NB4 (cell line): Measurements from ENCODE around the gene COTL1.

Experiments used
- MAX ChIP-seq: IDR thresholded peaks from 2 replicates; pipeline ENCODE4 v1.6.1; 2011; ENCODE audit warnings: low read depth, low read length
- POLR2A ChIP-seq: IDR thresholded peaks from 2 replicates; pipeline ENCODE4 v1.6.1; 2011; ENCODE audit warnings: mild to moderate bottlenecking; ENCODE audit not compliant: insufficient read length; ENCODE audit errors: extremely low read depth
- TF ChIP-seq, protein P1 (sequence below): IDR thresholded peaks from one replicate; pipeline ENCODE4 v1.5.1; 2012; ENCODE audit warnings: low read depth, low read length

DNA sequence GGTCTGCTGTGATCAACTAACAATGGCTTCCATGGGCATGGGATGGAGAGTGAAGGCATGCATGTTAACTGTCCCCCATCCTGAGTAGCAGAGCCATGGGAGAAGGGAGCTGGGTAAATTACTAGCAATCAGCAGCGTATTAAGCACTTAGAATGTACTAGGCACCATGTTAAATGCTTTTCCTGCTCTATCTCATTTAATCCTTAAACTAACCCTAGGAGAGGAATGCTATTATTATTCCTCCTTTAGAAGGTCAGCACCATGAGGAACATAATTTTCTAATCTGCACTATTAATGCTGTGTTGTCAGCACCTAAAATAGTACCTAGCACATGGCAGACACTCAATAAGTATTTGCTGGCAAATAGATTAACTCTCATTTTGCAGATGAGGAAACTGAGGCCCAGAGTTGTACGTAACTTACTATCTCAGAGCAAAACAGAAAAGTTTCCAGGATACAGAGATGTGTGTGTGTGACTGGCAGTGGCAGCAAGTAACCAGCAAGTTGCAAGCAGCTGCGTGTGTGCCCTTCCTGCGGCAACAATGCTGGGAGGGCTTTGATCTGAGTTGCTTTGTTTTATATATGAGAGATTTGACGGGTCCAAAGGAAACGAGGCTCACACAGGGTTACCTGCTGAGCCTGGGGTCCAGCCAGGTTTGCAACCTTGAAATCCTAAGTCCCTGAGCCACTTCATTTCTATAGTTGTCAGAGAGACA is 23.9 kb upstream of the COTL1 start:
- TF ChIP-seq, protein P1, sequence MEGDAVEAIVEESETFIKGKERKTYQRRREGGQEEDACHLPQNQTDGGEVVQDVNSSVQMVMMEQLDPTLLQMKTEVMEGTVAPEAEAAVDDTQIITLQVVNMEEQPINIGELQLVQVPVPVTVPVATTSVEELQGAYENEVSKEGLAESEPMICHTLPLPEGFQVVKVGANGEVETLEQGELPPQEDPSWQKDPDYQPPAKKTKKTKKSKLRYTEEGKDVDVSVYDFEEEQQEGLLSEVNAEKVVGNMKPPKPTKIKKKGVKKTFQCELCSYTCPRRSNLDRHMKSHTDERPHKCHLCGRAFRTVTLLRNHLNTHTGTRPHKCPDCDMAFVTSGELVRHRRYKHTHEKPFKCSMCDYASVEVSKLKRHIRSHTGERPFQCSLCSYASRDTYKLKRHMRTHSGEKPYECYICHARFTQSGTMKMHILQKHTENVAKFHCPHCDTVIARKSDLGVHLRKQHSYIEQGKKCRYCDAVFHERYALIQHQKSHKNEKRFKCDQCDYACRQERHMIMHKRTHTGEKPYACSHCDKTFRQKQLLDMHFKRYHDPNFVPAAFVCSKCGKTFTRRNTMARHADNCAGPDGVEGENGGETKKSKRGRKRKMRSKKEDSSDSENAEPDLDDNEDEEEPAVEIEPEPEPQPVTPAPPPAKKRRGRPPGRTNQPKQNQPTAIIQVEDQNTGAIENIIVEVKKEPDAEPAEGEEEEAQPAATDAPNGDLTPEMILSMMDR, result no peak
- no peak for TF ChIP-seq POLR2A
- TF ChIP-seq MAX, result no peak
